Measurements from ENCODE around the gene SLC10A7.
A peak's percentile ranks its signal among the peaks of the same experiment; 100 is the strongest.

Gene SLC10A7

GRCh38 chr4:146521541-146522097 is at the start of gene SLC10A7:
TSS of gene SLC10A7 (minus strand) at chr4:146521940. CDS start at chr4:146521717, 223 bp downstream.
- peak; percentile 37 to 58 (median 44) for DNase-seq

- DNase-seq = no peak
Observed at GRCh38 chr4:146567396-146567795, 45.7 kb upstream of the SLC10A7 start.

GRCh38 chr4:146564492-146564891 is 42.8 kb upstream of the SLC10A7 start:
- DNase-seq = no peak

- no peak for DNase-seq
Observed at GRCh38 chr4:146550161-146550560, 28.4 kb upstream of the SLC10A7 start.

GRCh38 chr4:146548443-146548842 is 26.7 kb upstream of the SLC10A7 start:
- DNase-seq = no peak

GRCh38 chr4:146545102-146545501 is 23.4 kb upstream of the SLC10A7 start:
- DNase-seq = no peak

GRCh38 chr4:146534178-146534577 is 12.4 kb upstream of the SLC10A7 start:
- DNase-seq = no peak

GRCh38 chr4:146525754-146526153 is 4.0 kb upstream of the SLC10A7 start:
- no peak for DNase-seq

- DNase-seq = no peak
Observed at GRCh38 chr4:146524663-146525062, 2.9 kb upstream of the SLC10A7 start.

GRCh38 chr4:146522869-146523205 is 1.1 kb upstream of the SLC10A7 start:
- DNase-seq = no peak

GRCh38 chr4:146522098-146522868 is 543 bp upstream of the SLC10A7 start:
- peak; percentile 54 to 77 (median 62) for DNase-seq

- no peak for DNase-seq
Observed at GRCh38 chr4:146520896-146521540, 722 bp downstream of the SLC10A7 start.

- no peak for DNase-seq
Observed at GRCh38 chr4:146514651-146515357, 6.9 kb downstream of the SLC10A7 start.

- DNase-seq = no peak
Observed at GRCh38 chr4:146513548-146513947, 8.2 kb downstream of the SLC10A7 start.

GRCh38 chr4:146511381-146511780 is 10.4 kb downstream of the SLC10A7 start:
- DNase-seq = no peak

GRCh38 chr4:146510942-146511341 is 10.8 kb downstream of the SLC10A7 start:
- no peak for DNase-seq

- DNase-seq = no peak
Observed at GRCh38 chr4:146508229-146508939, 13.4 kb downstream of the SLC10A7 start.

- DNase-seq = no peak
Observed at GRCh38 chr4:146507632-146508031, 14.1 kb downstream of the SLC10A7 start.

GRCh38 chr4:146506272-146506671 is 15.5 kb downstream of the SLC10A7 start:
- DNase-seq = no peak

- DNase-seq = no peak
Observed at GRCh38 chr4:146500216-146500615, 21.5 kb downstream of the SLC10A7 start.

- DNase-seq = no peak
Observed at GRCh38 chr4:146498291-146498690, 23.4 kb downstream of the SLC10A7 start.

GRCh38 chr4:146495269-146495668 is 26.5 kb downstream of the SLC10A7 start:
- DNase-seq = no peak

- no peak for DNase-seq
Observed at GRCh38 chr4:146494143-146494542, 27.6 kb downstream of the SLC10A7 start.

All from activated CD4-positive, CD25-positive, alpha-beta regulatory T cell (primary cell).